Measurements from ENCODE around the gene CDC42BPB.

Gene CDC42BPB

DNA sequence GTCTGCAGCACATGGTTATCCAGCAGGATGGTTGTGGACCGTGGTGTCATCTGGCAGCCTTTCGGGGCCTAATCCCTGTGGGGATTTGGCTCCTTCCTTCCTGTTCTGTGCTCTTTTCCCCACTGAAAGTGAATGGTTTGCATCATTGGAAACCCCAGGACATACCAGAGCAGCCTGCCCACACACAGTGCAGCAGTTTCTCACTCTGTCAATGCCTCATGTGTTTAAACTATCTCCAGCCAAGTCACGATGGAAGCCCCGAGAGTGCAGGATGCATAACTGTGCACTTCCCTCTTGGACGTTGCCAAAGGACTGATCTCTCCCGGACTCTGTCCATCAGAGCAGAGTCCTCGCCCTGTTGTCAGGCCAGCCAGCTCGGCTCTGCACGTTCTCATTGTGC is 163.9 kb downstream of the CDC42BPB start:
- no peaks in the 10 kb centered on the region for H3K27me3 ChIP-seq (replicated peaks)
- in situ Hi-C loops (cut with HindIII; ENCODE audit: low pct_ligation_motif_present, low sequenced_read_pairs): no loop called here
- TF ChIP-seq, protein P1, sequence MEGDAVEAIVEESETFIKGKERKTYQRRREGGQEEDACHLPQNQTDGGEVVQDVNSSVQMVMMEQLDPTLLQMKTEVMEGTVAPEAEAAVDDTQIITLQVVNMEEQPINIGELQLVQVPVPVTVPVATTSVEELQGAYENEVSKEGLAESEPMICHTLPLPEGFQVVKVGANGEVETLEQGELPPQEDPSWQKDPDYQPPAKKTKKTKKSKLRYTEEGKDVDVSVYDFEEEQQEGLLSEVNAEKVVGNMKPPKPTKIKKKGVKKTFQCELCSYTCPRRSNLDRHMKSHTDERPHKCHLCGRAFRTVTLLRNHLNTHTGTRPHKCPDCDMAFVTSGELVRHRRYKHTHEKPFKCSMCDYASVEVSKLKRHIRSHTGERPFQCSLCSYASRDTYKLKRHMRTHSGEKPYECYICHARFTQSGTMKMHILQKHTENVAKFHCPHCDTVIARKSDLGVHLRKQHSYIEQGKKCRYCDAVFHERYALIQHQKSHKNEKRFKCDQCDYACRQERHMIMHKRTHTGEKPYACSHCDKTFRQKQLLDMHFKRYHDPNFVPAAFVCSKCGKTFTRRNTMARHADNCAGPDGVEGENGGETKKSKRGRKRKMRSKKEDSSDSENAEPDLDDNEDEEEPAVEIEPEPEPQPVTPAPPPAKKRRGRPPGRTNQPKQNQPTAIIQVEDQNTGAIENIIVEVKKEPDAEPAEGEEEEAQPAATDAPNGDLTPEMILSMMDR (IDR thresholded peaks at IDR 0.05; ENCODE audit: low read depth, low read length, missing control alignments): no peak
- peaks cover 11% of the 10 kb centered on the region for H3K36me3 ChIP-seq (replicated peaks)
- DNase-seq: peak; percentile 89
- H3K4me3 ChIP-seq (ENCODE audit: low read depth, low read length): no peak overlapping the region
- H3K27ac ChIP-seq: peak overlapping the region; percentile 28

DNA sequence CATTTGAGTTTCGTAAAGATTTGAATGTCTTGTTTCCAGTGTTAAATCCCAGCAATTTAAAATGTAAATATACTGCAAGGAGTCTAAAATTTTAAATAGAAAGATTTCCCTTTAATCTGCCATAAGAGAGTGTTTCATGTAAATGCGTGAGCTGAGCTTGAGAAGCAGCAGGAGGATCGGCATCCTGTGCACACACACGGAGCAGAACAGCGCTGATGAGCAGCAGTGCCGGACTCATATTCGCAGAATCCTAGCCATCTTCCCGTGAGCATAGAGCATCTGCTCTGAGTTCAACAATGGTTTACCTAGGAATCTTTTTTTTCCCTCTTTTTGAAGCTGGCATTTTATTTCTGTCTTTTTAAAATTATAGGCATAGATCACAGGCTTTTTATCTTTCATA is 164.7 kb downstream of the CDC42BPB start:
- Histone ChIP-seq H3K27ac (no peak overlapping the region), H3K36me3 (replicated peaks) (peaks cover 11% of the 10 kb centered on the region), H3K27me3 (replicated peaks) (no peaks in the 10 kb centered on the region), H3K4me3 (ENCODE audit: low read depth, low read length) (no peak overlapping the region)
- in situ Hi-C loops (cut with HindIII; ENCODE audit: low pct_ligation_motif_present, low sequenced_read_pairs): no loop called here
- TF ChIP-seq, protein P1 (IDR thresholded peaks at IDR 0.05; ENCODE audit: low read depth, low read length, missing control alignments): no peak
- DNase-seq: no peak

DNA sequence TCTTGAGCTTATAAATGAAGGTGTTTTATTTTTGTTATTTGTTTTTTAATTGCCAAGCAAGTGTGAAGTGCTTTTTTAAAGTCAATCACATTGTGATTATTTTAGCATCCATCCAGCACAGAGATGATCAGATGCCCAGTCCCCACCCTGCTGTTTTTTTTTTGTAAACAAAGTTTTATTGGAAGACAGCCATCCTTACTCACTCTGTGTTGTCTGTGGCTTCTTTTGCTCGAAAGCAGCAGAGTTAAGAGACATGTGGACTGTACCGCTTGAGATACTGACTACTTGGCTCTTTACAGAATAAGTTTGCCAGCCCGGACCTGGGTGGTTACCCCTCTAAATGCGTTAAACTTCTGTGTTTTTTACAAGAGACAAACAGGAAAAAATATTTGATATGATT is 165.8 kb downstream of the CDC42BPB start:
- Histone ChIP-seq H3K4me3 (ENCODE audit: low read depth, low read length) (no peak overlapping the region), H3K27ac (no peak overlapping the region), H3K27me3 (replicated peaks) (no peaks in the 10 kb centered on the region), H3K36me3 (replicated peaks) (peaks cover 18% of the 10 kb centered on the region)
- peak; percentile 7 for DNase-seq
- TF ChIP-seq, protein P1 (IDR thresholded peaks at IDR 0.05; ENCODE audit: low read depth, low read length, missing control alignments): no peak
- in situ Hi-C loops (cut with HindIII; ENCODE audit: low pct_ligation_motif_present, low sequenced_read_pairs): no loop called here

DNA sequence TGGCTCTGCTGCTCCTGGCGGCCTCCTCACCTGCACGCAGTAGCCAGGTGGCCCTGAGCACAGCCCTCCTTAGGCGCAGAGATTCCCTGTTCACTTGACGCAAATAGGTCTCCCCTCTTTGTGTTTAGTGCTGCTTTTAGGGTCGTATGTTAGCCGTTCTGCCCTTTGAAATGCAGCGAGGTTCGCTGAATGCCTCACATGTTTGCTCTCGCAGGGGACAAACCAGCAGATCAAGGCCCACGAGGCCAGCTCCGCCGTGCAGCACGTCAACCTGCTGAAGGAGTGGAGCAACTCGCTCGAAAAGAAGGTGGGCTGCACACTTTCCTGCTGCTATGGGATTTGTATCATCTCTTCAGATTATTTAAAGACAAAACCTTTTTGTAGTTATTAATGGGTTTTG is 166.2 kb downstream of the CDC42BPB start:
- in situ Hi-C loops (cut with HindIII; ENCODE audit: low pct_ligation_motif_present, low sequenced_read_pairs): no loop called here
- no peak overlapping the region for H3K27ac ChIP-seq
- no peak for DNase-seq
- H3K27me3 ChIP-seq (replicated peaks): no peaks in the 10 kb centered on the region
- no peak overlapping the region for H3K4me3 ChIP-seq (ENCODE audit: low read depth, low read length)
- TF ChIP-seq, protein P1 (IDR thresholded peaks at IDR 0.05; ENCODE audit: low read depth, low read length, missing control alignments): no peak
- H3K36me3 ChIP-seq (replicated peaks): peaks cover 22% of the 10 kb centered on the region

DNA sequence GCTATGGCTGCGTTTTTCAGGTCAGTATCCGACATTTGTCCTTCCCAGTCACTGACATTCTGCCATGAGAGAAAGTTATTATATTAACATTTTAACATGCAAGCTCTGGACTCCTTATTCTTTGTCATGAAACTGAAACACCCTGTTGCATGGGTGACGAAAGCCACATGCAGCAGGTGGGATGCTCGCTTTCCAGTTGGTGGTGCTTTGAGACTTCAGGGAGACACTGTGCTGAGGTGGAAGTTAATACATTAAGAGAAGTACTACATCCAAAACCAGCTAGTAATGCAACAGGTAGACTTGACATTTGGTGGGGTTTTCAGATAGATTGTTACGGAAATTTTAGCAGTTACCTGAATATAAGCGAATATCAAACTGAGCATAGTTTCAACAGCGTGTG is 167.7 kb downstream of the CDC42BPB start:
- no peak for DNase-seq
- no peak overlapping the region for H3K4me3 ChIP-seq (ENCODE audit: low read depth, low read length)
- TF ChIP-seq, protein P1 (IDR thresholded peaks at IDR 0.05; ENCODE audit: low read depth, low read length, missing control alignments): no peak
- no peaks in the 10 kb centered on the region for H3K27me3 ChIP-seq (replicated peaks)
- H3K36me3 ChIP-seq (replicated peaks): peaks cover 22% of the 10 kb centered on the region
- no peak overlapping the region for H3K27ac ChIP-seq
- in situ Hi-C loops (cut with HindIII; ENCODE audit: low pct_ligation_motif_present, low sequenced_read_pairs): no loop called here

DNA sequence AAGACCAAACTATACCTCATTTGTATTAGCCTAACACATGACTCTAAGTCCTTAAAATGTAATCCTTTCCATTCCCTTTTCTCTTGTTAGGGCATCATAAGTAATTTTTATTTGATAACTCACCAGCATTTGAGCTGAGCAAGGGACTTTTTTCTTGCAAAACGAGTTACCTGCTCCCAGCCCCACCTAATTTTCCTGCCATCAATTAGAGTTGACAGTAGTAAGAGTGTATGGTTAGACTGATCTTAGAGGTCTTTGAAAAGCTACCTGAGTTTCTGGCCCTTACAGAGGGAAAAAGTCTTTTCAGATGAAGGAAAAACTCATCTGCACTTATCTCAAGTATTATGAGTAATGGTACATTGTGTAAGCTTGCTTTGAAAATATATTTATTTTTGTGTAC is 168.6 kb downstream of the CDC42BPB start:
- in situ Hi-C loops (cut with HindIII; ENCODE audit: low pct_ligation_motif_present, low sequenced_read_pairs): no loop called here
- Histone ChIP-seq H3K27me3 (replicated peaks) (no peaks in the 10 kb centered on the region), H3K27ac (no peak overlapping the region), H3K36me3 (replicated peaks) (peaks cover 20% of the 10 kb centered on the region), H3K4me3 (ENCODE audit: low read depth, low read length) (no peak overlapping the region)
- TF ChIP-seq, protein P1 (IDR thresholded peaks at IDR 0.05; ENCODE audit: low read depth, low read length, missing control alignments): no peak
- no peak for DNase-seq
